HepG2 (cell line): ENCODE data around the gene CDKN1A. TPM values are rescaled to one million over a fixed set of nuclear protein-coding genes. Genes with fewer than 3 reads are reported as not detected.
A peak's percentile ranks its signal among the peaks of the same experiment; 100 is the strongest.

ENCODE experiments used
- CC2D1A ChIP-seq: sonication (generic); formaldehyde crosslinking; IDR thresholded peaks from 2 replicates; pipeline ENCODE4 v1.8.1; 2023; ENCODE audit warnings: mild to moderate bottlenecking, missing genetic modification reagents
- DNMT3B ChIP-seq: conservative IDR thresholded peaks from 2 replicates; pipeline ENCODE4 v1.6.1; 2016; ENCODE audit warnings: missing biosample characterization, control low read depth
- GLI4 ChIP-seq: sonication (generic); formaldehyde crosslinking; IDR thresholded peaks from 2 replicates; pipeline ENCODE4 v1.5.1; 2020; ENCODE audit warnings: missing genetic modification reagents, mild to moderate bottlenecking, moderate library complexity, borderline replicate concordance
- HDAC1 ChIP-seq: sonication (generic); formaldehyde crosslinking; IDR thresholded peaks from 2 replicates; pipeline ENCODE4 v1.5.1; 2020; ENCODE audit warnings: mild to moderate bottlenecking, missing genetic modification reagents
- HMGXB3 ChIP-seq: sonication (generic); formaldehyde crosslinking; IDR thresholded peaks from 2 replicates; pipeline ENCODE4 v1.4.0; 2020; ENCODE audit warnings: missing genetic modification reagents, borderline replicate concordance
- IRX3 ChIP-seq: sonication (generic); formaldehyde crosslinking; IDR thresholded peaks from 2 replicates; pipeline ENCODE4 v1.8.1; 2023; ENCODE audit warnings: mild to moderate bottlenecking, low read depth, missing genetic modification reagents, borderline replicate concordance
- KLF9 ChIP-seq: IDR thresholded peaks from 2 replicates; pipeline ENCODE4 v1.6.1; 2016; ENCODE audit warnings: low read depth
- MATR3 ChIP-seq: sonication (generic); formaldehyde crosslinking; IDR thresholded peaks from 2 replicates; pipeline ENCODE4 v1.4.0; 2020; ENCODE audit warnings: missing genetic modification reagents
- MEIS1 ChIP-seq: sonication (generic); formaldehyde crosslinking; IDR thresholded peaks from 2 replicates; pipeline ENCODE4 v1.9.0; 2021; ENCODE audit warnings: mild to moderate bottlenecking, missing genetic modification reagents, moderate library complexity, borderline replicate concordance
- MNT ChIP-seq: fragments of 450-650 bp; IDR thresholded peaks from 2 replicates; pipeline ENCODE4 v1.6.1; 2016
- NFE2 ChIP-seq: sonication (generic); formaldehyde crosslinking; IDR thresholded peaks from 2 replicates; pipeline ENCODE4 v1.4.0; 2020; ENCODE audit warnings: missing genetic modification reagents
- RBAK ChIP-seq: sonication (generic); formaldehyde crosslinking; IDR thresholded peaks from 2 replicates; pipeline ENCODE4 v1.5.1; 2020; ENCODE audit warnings: mild to moderate bottlenecking, missing genetic modification reagents
- RFX1 ChIP-seq: fragments of 450-650 bp; IDR thresholded peaks from 2 replicates; pipeline ENCODE4 v1.6.1; 2017
- RXRA ChIP-seq: sonication (generic); formaldehyde crosslinking; IDR thresholded peaks from 2 replicates; pipeline ENCODE4 v1.5.1; 2020; ENCODE audit warnings: missing genetic modification reagents
- TSC22D2 ChIP-seq: sonication (generic); formaldehyde crosslinking; IDR thresholded peaks from 2 replicates; pipeline ENCODE4 v1.5.1; 2020; ENCODE audit warnings: missing genetic modification reagents, mild to moderate bottlenecking, borderline replicate concordance
- ZBTB38 ChIP-seq: sonication (generic); formaldehyde crosslinking; IDR thresholded peaks from 2 replicates; pipeline ENCODE4 v1.5.1; 2020; ENCODE audit warnings: mild to moderate bottlenecking, missing genetic modification reagents
- ZBTB8A ChIP-seq: sonication (generic); formaldehyde crosslinking; IDR thresholded peaks from 2 replicates; pipeline ENCODE4 v1.4.0; 2020; ENCODE audit warnings: mild to moderate bottlenecking, low read depth, missing genetic modification reagents, borderline replicate concordance
- ZFP36L1 ChIP-seq: sonication (generic); formaldehyde crosslinking; IDR thresholded peaks from 2 replicates; pipeline ENCODE4 v1.8.0; 2022; ENCODE audit warnings: mild to moderate bottlenecking, missing genetic modification reagents, moderate library complexity
- ZNF160 ChIP-seq: sonication (generic); formaldehyde crosslinking; IDR thresholded peaks from 2 replicates; pipeline ENCODE4 v1.8.0; 2022; ENCODE audit warnings: mild to moderate bottlenecking, inconsistent platforms, missing genetic modification reagents
- ZNF225 ChIP-seq: sonication (generic); formaldehyde crosslinking; IDR thresholded peaks from 2 replicates; pipeline ENCODE4 v1.4.0; 2020; ENCODE audit warnings: mild to moderate bottlenecking, missing genetic modification reagents
- ZNF275 ChIP-seq: sonication (generic); formaldehyde crosslinking; IDR thresholded peaks from 2 replicates; pipeline ENCODE4 v1.8.0; 2022; ENCODE audit warnings: missing genetic modification reagents, mild to moderate bottlenecking, inconsistent platforms, borderline replicate concordance
- ZNF337 ChIP-seq: sonication (generic); formaldehyde crosslinking; IDR thresholded peaks from 2 replicates; pipeline ENCODE4 v1.5.1; 2020; ENCODE audit warnings: missing genetic modification reagents, low read depth, mild to moderate bottlenecking, borderline replicate concordance
- ZNF468 ChIP-seq: sonication (generic); formaldehyde crosslinking; IDR thresholded peaks from 2 replicates; pipeline ENCODE4 v1.8.0; 2022; ENCODE audit warnings: mild to moderate bottlenecking, moderate library complexity, missing genetic modification reagents
- polyA plus RNA-seq, 8 experiments: library from polyadenylated mRNA; depleted of rRNA in 3 of 8; stranded (reverse) in 7 of 8; unstranded in 1 of 8; fragments of >200 nt; fragmentation: Illumina TruSeq in 4 of 8; extraction: Trizol in 4 of 8; gene quantifications; 2 replicates each; pipeline versions ENCODE4 v1.2.1 to v1.2.3, GENCODE V29; 2011 to 2016; ENCODE audit warnings: low read depth in 4 of 8, missing spikeins in 1 of 8, mixed read lengths in 1 of 8; ENCODE audit not compliant: insufficient read depth in 1 of 8
- total RNA-seq, 5 experiments: library from RNA; depleted of rRNA; stranded (reverse); fragments of >200 nt; fragmentation: Illumina TruSeq; extraction: Trizol; gene quantifications; 2 replicates each; pipeline ENCODE4 v1.2.3, GENCODE V29; 2016; ENCODE audit warnings: low read depth in 1 of 5

The CDKN1A gene
- total and polyA plus RNA-seq, 2 of the 13 experiments (the other 11 are each of a cell fraction or from before 2014, with no cell fraction given): 60.7 to 92.1 TPM

- TF ChIP-seq GLI4 (CRISPR knock-in tag) (no peak; the same call in 1 of the 2 replicates), ZBTB38 (CRISPR knock-in tag) (no peak), TSC22D2 (no peak), ZNF337 (no peak), MEIS1 (CRISPR knock-in tag) (peak; percentile 92), MATR3 (CRISPR knock-in tag) (no peak), DNMT3B (no peak), ZNF468 (CRISPR knock-in tag) (peak; percentile 96), IRX3 (peak; percentile 100), ZNF275 (CRISPR knock-in tag) (no peak), ZFP36L1 (CRISPR knock-in tag) (peak; percentile 98; the same call in 1 of the 2 replicates), MNT (no peak), CC2D1A (peak; percentile 76; the same call in 1 of the 2 replicates), RXRA (peak; percentile 94), ZBTB8A (CRISPR knock-in tag) (peak; percentile 86; the same call in 1 of the 2 replicates), NFE2 (no peak), KLF9 (CRISPR knock-in tag) (no peak), ZNF225 (CRISPR knock-in tag) (no peak; the same call in 1 of the 2 replicates), ZNF160 (CRISPR knock-in tag) (peak; percentile 97), RFX1 (no peak), HDAC1 (CRISPR knock-in tag) (peak; percentile 96), RBAK (CRISPR knock-in tag) (no peak), HMGXB3 (CRISPR knock-in tag) (peak; percentile 71; the same call in 1 of the 2 replicates)
These were observed 5.3 kb downstream of the CDKN1A start (continued) for GRCh38 chr6:36683656-36684446.
